CD4-positive, alpha-beta T cell treated with Interleukin-2 at 100 ng/mL for 4 hours (primary cell): Measurements from ENCODE around the gene IP6K2.
A peak's percentile ranks its signal among the peaks of the same experiment; 100 is the strongest.

ENCODE experiments used
- DNase-seq: peaks from one replicate; pipeline ENCODE4 v3.0.0-alpha.2; 2020; ENCODE audit warnings: low spot score

IP6K2 gene

GRCh38 chr3:48663489-48664312 lies 53.3 kb downstream of the IP6K2 start:
- DNase-seq = peak; percentile 89

GRCh38 chr3:48662753-48663488 lies 54.1 kb downstream of the IP6K2 start, which contains the start of gene CELSR3:
Gene CELSR3 (minus strand): TSS chr3:48662886. CDS start chr3:48662634, 252 bp downstream.
- peak; percentile 62 for DNase-seq

- DNase-seq = no peak
Measured at GRCh38 chr3:48662145-48662752, 54.8 kb downstream of the IP6K2 start.

- DNase-seq = peak; percentile 68
Measured at GRCh38 chr3:48661501-48662144, 55.4 kb downstream of the IP6K2 start.

GRCh38 chr3:48660800-48661400 lies 56.1 kb downstream of the IP6K2 start:
- no peak for DNase-seq

- DNase-seq = peak; percentile 26
Measured at GRCh38 chr3:48656841-48657281, 60.2 kb downstream of the IP6K2 start.

- DNase-seq = peak; percentile 86
Measured at GRCh38 chr3:48656061-48656840, 60.8 kb downstream of the IP6K2 start.

GRCh38 chr3:48655606-48656005 lies 61.4 kb downstream of the IP6K2 start:
- DNase-seq = peak; percentile 38

- no peak for DNase-seq
Measured at GRCh38 chr3:48655063-48655462, 62.0 kb downstream of the IP6K2 start.

GRCh38 chr3:48652923-48653715 lies 63.9 kb downstream of the IP6K2 start:
- DNase-seq = no peak

- no peak for DNase-seq
Measured at GRCh38 chr3:48651771-48652170, 65.2 kb downstream of the IP6K2 start.

- no peak for DNase-seq
Measured at GRCh38 chr3:48650723-48651122, 66.3 kb downstream of the IP6K2 start.

- no peak for DNase-seq
Measured at GRCh38 chr3:48648188-48648850, 68.7 kb downstream of the IP6K2 start.

GRCh38 chr3:48647714-48648113 lies 69.3 kb downstream of the IP6K2 start:
- DNase-seq = no peak

GRCh38 chr3:48644898-48645760 lies 71.9 kb downstream of the IP6K2 start:
- DNase-seq = no peak

- no peak for DNase-seq
Measured at GRCh38 chr3:48642605-48643004, 74.4 kb downstream of the IP6K2 start.

- no peak for DNase-seq
Measured at GRCh38 chr3:48641396-48641795, 75.6 kb downstream of the IP6K2 start.

GRCh38 chr3:48639944-48640606 lies 76.9 kb downstream of the IP6K2 start:
- DNase-seq = no peak
